HG02678 (cell line): ENCODE results near the gene BSG.
A peak's percentile ranks its signal among the peaks of the same experiment; 100 is the strongest.

ENCODE experiments used
- ATAC-seq: cut with Tn5 transposase; IDR thresholded peaks from one replicate; pipeline ENCODE4 v1.9.1; 2021; ENCODE audit warnings: mild to moderate bottlenecking, moderate library complexity; ENCODE audit not compliant: unreplicated experiment

The BSG gene

GRCh38 chr19:572140-572742, at the start of gene BSG:
Gene BSG (plus strand): TSS chr19:572596. CDS start chr19:572635, 39 bp downstream.
- peak; percentile 76 for ATAC-seq

- ATAC-seq: no peak
Observed at GRCh38 chr19:522726-523125, 49.7 kb upstream of the BSG start.

GRCh38 chr19:524062-524674, 48.2 kb upstream of the BSG start:
- ATAC-seq: no peak

GRCh38 chr19:525029-525428, 47.4 kb upstream of the BSG start:
- no peak for ATAC-seq

GRCh38 chr19:525857-526419, 46.5 kb upstream of the BSG start:
- no peak for ATAC-seq

- no peak for ATAC-seq
Observed at GRCh38 chr19:530134-531008, 42.0 kb upstream of the BSG start.

- ATAC-seq: peak; percentile 70
Observed at GRCh38 chr19:531009-531752, 41.2 kb upstream of the BSG start.

- peak; percentile 2 for ATAC-seq
Observed at GRCh38 chr19:531753-532560, 40.4 kb upstream of the BSG start, which contains the start of gene CDC34. Gene CDC34 (plus strand): TSS chr19:531760. CDS start chr19:531932, 172 bp downstream.

- ATAC-seq: no peak
Observed at GRCh38 chr19:532561-533363, 39.6 kb upstream of the BSG start.

- no peak for ATAC-seq
Observed at GRCh38 chr19:533364-534058, 38.9 kb upstream of the BSG start.

GRCh38 chr19:534088-534487, 38.3 kb upstream of the BSG start:
- no peak for ATAC-seq

GRCh38 chr19:535017-535835, 37.2 kb upstream of the BSG start:
- no peak for ATAC-seq

- no peak for ATAC-seq
Observed at GRCh38 chr19:536031-536880, 36.1 kb upstream of the BSG start.

GRCh38 chr19:536881-537404, 35.5 kb upstream of the BSG start:
- no peak for ATAC-seq

GRCh38 chr19:538641-539428, 33.6 kb upstream of the BSG start:
- no peak for ATAC-seq
